Peyer's patch (tissue), 4 donors: Measurements from ENCODE around the gene TFCP2L1. TPM values are rescaled to one million over a fixed set of nuclear protein-coding genes. Genes with fewer than 3 reads are reported as not detected.

Experiments used
- DNase-seq, 3 donors: peaks; one replicate each; pipeline ENCODE4 v3.0.0-alpha.2; 2017 to 2019
- H3K27ac ChIP-seq, 4 donors: fragments of 200-600 bp; sonication (generic); one replicate each; pipeline ENCODE4 v1.5.1; 2016 to 2019
- H3K27me3 ChIP-seq, 2 donors: fragments of 200-600 bp; sonication (generic); one replicate each; pipeline ENCODE4 v1.5.1; 2019
- H3K36me3 ChIP-seq, 3 donors: fragments of 200-600 bp; sonication (generic); one replicate each; pipeline ENCODE4 v1.5.1; 2016 to 2019
- H3K4me1 ChIP-seq, 4 donors: fragments of 200-600 bp; sonication (generic); one replicate each; pipeline ENCODE4 v1.5.1; 2016 to 2019
- H3K4me3 ChIP-seq, 4 donors: fragments of 200-600 bp; sonication (generic); 1 replicate in 3 of 4; 2 replicates in 1 of 4; pipeline ENCODE4 v1.5.1; 2016 to 2019; ENCODE audit warnings: mild to moderate bottlenecking in 1 of 4
- H3K9me3 ChIP-seq, 4 donors: fragments of 200-600 bp; sonication (generic); one replicate each; pipeline ENCODE4 v1.5.1; 2016 to 2019; ENCODE audit warnings: mild to moderate bottlenecking in 1 of 4
- POLR2A ChIP-seq, 2 donors: fragments of 450-650 bp; IDR thresholded peaks; one replicate each; pipeline ENCODE4 v1.5.1; 2017; ENCODE audit warnings: antibody characterized with exemption in 2 of 2, mild to moderate bottlenecking in 2 of 2, moderate library complexity in 2 of 2
- total RNA-seq, 4 donors: library from RNA; depleted of rRNA; stranded (reverse); fragments of >200 nt; gene quantifications; one replicate each; pipeline ENCODE4 v1.1.0, GENCODE V29; 2016
- TF ChIP-seq, protein P1 (sequence below), 6 experiments: fragments of 450-650 bp in 4 of 6; fragments of 200-600 bp in 2 of 6; sonication (generic) in 1 of 6; IDR thresholded peaks; one replicate each; pipeline ENCODE4 v1.5.1; 2017 to 2019; ENCODE audit warnings: antibody characterized with exemption in 6 of 6, mild to moderate bottlenecking in 3 of 6, moderate library complexity in 1 of 6

TFCP2L1 gene
- total RNA-seq, 4 donors from 2014 or later = 5.0 to 41.0 (median 10.0) TPM

DNA sequence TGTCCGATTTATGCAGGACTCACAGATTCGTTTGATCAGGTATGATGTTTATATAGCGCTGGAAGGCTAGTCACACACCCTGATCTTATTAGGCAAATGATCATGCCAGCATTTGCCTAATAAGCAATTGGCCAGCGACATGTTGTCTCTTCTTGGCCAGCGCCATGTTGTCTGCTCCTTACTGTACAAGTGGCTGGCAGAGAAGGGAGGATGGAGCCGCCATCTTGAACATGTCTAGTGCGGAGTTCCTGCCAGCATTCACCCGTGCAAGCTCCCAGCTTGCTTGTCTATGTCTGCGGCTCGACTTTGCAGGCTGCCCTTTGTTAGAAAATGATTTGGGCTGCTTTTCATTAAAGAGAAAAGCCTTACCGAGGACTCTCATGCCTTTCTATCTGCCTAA is 106.3 kb downstream of the TFCP2L1 start:
- no peaks in the 10 kb centered on the region for H3K4me1 ChIP-seq
- H3K27me3 ChIP-seq = no peaks in the 10 kb centered on the region
- H3K27ac ChIP-seq = no peak overlapping the region
- TF ChIP-seq POLR2A (IDR thresholded peaks at IDR 0.05) = no peak
- TF ChIP-seq, protein P1, sequence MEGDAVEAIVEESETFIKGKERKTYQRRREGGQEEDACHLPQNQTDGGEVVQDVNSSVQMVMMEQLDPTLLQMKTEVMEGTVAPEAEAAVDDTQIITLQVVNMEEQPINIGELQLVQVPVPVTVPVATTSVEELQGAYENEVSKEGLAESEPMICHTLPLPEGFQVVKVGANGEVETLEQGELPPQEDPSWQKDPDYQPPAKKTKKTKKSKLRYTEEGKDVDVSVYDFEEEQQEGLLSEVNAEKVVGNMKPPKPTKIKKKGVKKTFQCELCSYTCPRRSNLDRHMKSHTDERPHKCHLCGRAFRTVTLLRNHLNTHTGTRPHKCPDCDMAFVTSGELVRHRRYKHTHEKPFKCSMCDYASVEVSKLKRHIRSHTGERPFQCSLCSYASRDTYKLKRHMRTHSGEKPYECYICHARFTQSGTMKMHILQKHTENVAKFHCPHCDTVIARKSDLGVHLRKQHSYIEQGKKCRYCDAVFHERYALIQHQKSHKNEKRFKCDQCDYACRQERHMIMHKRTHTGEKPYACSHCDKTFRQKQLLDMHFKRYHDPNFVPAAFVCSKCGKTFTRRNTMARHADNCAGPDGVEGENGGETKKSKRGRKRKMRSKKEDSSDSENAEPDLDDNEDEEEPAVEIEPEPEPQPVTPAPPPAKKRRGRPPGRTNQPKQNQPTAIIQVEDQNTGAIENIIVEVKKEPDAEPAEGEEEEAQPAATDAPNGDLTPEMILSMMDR (IDR thresholded peaks at IDR 0.05) = no peak
- no peaks in the 10 kb centered on the region for H3K9me3 ChIP-seq
- H3K4me3 ChIP-seq = no peak overlapping the region
- H3K36me3 ChIP-seq = no peaks in the 10 kb centered on the region
- no peak for DNase-seq

DNA sequence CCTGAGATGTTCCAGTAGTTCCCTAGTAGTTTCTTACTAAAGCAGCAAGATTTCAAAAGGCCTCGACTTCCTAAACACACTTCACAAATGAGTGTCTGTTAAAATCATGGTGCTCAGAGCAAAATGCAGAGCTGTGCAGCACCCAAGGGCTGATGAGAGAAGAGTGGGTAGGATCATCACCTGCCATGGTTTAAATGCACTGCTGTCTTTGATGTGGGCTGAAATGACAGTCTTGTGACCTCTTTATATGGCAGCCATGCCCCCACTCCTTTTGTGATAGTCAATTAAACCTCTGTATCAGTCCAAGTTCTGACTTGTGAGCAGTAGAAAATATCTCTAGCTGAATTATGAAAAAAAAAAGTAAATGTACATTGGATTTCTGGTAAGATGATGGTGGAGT is 107.1 kb downstream of the TFCP2L1 start:
- no peaks in the 10 kb centered on the region for H3K4me1 ChIP-seq
- no peak overlapping the region for H3K4me3 ChIP-seq
- no peak overlapping the region for H3K27ac ChIP-seq
- TF ChIP-seq, protein P1 (IDR thresholded peaks at IDR 0.05) = no peak
- no peak for TF ChIP-seq POLR2A (IDR thresholded peaks at IDR 0.05)
- DNase-seq = no peak
- no peaks in the 10 kb centered on the region for H3K9me3 ChIP-seq
- H3K36me3 ChIP-seq = no peaks in the 10 kb centered on the region
- H3K27me3 ChIP-seq = no peaks in the 10 kb centered on the region

DNA sequence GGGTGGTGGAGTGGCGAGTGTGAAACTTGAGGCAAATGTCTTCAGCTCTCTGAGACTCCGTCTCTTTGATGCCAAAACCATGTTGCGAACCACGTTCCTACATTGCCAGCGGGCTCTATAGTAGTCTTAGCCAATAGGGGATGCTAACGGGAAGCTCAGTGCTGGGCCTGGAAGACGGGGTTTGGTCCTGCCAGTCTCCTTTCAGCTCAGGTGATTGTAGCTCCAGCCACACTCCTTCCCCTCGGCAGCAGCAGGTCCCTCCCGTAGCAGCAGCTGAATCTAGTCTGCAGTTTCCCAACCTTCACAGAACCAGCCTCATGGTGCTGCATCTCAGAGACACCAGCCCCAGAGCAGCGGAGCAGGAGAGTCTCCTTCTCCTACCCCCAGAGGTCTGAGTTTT is 109.7 kb downstream of the TFCP2L1 start:
- no peaks in the 10 kb centered on the region for H3K27me3 ChIP-seq
- H3K4me1 ChIP-seq = no peaks in the 10 kb centered on the region
- H3K27ac ChIP-seq = no peak overlapping the region
- H3K9me3 ChIP-seq = no peaks in the 10 kb centered on the region
- TF ChIP-seq POLR2A (IDR thresholded peaks at IDR 0.05) = no peak
- TF ChIP-seq, protein P1 (IDR thresholded peaks at IDR 0.05) = no peak
- no peak for DNase-seq
- no peaks in the 10 kb centered on the region for H3K36me3 ChIP-seq
- H3K4me3 ChIP-seq = no peak overlapping the region

DNA sequence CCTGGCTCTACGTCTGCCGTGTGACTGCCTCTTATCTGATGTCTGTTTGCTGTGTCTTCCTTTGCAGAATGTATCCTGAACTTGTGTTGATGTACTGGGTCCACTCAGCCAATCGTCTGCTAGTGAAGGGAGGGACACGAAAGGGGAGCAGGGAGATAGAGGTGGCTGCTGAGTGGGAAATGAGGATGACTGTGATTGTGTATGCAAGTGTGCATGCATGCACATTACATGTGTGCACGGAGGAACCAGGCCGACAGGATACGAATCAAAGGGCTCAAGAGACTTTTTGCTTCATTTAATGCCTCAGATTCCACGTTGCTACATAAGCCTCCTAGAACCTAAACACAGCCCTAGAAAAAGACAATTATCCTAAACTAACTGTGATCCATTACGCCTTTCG is 111.2 kb downstream of the TFCP2L1 start:
- no peaks in the 10 kb centered on the region for H3K9me3 ChIP-seq
- no peaks in the 10 kb centered on the region for H3K4me1 ChIP-seq
- H3K27me3 ChIP-seq = no peaks in the 10 kb centered on the region
- TF ChIP-seq POLR2A (IDR thresholded peaks at IDR 0.05) = no peak
- TF ChIP-seq, protein P1 (IDR thresholded peaks at IDR 0.05) = no peak
- H3K4me3 ChIP-seq = no peak overlapping the region
- no peak for DNase-seq
- H3K27ac ChIP-seq = no peak overlapping the region
- no peaks in the 10 kb centered on the region for H3K36me3 ChIP-seq

DNA sequence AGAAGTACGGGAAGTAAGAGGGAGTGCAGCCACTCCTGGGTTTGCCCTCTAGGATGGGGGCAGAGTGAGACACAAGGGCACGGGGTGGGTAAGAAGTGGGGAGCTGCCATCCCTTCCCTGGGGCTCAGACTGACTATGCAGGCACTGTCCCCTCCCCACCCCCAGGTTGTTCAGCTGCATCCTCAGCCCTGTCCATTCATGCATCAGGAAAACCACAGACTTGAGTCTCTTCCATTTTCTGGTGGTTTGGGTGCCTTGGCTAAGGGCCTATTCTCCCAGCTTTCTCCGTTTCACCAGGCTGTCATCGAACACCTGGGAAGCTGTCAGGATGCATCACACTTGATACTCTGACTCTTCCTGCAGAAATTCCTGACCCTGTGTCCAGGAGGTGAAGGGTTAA is 111.9 kb downstream of the TFCP2L1 start:
- no peak for DNase-seq
- H3K9me3 ChIP-seq = no peaks in the 10 kb centered on the region
- no peak overlapping the region for H3K4me3 ChIP-seq
- no peaks in the 10 kb centered on the region for H3K36me3 ChIP-seq
- no peaks in the 10 kb centered on the region for H3K4me1 ChIP-seq
- no peak for TF ChIP-seq POLR2A (IDR thresholded peaks at IDR 0.05)
- TF ChIP-seq, protein P1 (IDR thresholded peaks at IDR 0.05) = no peak
- no peak overlapping the region for H3K27ac ChIP-seq
- H3K27me3 ChIP-seq = no peaks in the 10 kb centered on the region

DNA sequence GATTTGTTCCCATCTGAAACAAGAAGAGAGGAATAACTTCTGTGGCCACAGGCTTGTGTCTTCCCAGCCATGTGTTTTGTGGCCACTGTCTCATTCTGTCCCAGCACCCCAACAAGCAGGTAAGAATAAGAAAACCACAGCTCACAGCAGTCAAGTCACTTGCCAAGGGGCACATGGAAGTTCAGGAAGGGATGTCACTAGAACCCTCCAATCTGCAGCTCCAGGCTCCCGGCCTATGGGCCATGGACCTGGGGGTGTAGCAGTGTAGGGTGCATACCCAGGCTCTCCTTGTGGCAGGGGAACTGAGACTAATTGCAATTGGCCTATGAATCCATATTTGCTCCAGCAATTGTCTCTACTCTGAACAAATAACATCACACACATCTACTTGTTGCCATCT is 112.5 kb downstream of the TFCP2L1 start:
- Histone ChIP-seq H3K9me3 (no peaks in the 10 kb centered on the region), H3K4me3 (no peak overlapping the region), H3K36me3 (no peaks in the 10 kb centered on the region), H3K4me1 (no peaks in the 10 kb centered on the region), H3K27ac (no peak overlapping the region), H3K27me3 (no peaks in the 10 kb centered on the region)
- TF ChIP-seq, protein P1 (IDR thresholded peaks at IDR 0.05) = no peak
- no peak for TF ChIP-seq POLR2A (IDR thresholded peaks at IDR 0.05)
- no peak for DNase-seq
